Right renal cortex interstitium (tissue), 3 donors: ENCODE results near the gene LAD1. TPM values are rescaled to one million over a fixed set of nuclear protein-coding genes. Genes with fewer than 3 reads are reported as not detected.

Source experiments
- DNase-seq, 3 donors: peaks; one replicate each; pipeline ENCODE4 v3.0.0-alpha.2; 2013; ENCODE audit warnings: low read depth in 3 of 3, low spot score in 2 of 3
- polyA plus RNA-seq, 3 donors: library from polyadenylated mRNA; unstranded; fragments of 120-200 nt; gene quantifications; one replicate each; pipeline ENCODE4 v1.2.1, GENCODE V29; 2013; ENCODE audit not compliant: insufficient read length in 3 of 3

Gene LAD1
- polyA plus RNA-seq, 3 donors, result 30.8 to 36.8 (median 36.1) TPM

DNA sequence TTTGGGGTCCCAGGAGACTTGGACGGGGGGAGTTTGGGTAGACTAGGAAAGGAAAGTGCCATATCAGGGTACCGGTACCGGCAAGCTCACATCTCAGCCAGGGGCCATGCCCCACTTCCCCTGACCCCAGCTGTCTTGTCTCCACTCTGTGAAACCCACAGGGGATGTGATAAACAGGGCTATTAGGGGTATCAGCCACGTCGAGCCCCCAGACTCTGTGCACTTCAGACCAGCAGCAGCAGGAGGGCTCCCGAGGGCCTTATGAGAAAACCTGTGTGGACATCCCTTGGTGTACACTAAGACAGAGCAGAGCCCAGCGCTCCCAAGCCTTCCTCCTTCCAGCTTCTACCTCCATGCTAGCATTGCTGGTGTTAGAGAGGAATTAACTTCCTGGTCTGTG is 68.0 kb downstream of the LAD1 start:
- no peak for DNase-seq

Other genes with a start within 250 kb of the LAD1 start
- 100 to 1,000 TPM; 145 to 169 (median 158) TPM for gene TMEM9, start 244.8 kb downstream of the LAD1 start, polyA plus RNA-seq
- under 1 TPM; 0.13 to 0.42 (median 0.29) TPM for gene IGFN1, start 208.5 kb downstream of the LAD1 start, polyA plus RNA-seq
- under 1 TPM; 0.10 to 0.12 (median 0.11) TPM for gene PKP1, start 115.8 kb downstream of the LAD1 start, polyA plus RNA-seq
- 10 to 100 TPM; 64.7 to 73.7 (median 72.2) TPM for gene TNNT2, start 21.6 kb downstream of the LAD1 start, polyA plus RNA-seq
- gene TNNI1, start 22.4 kb upstream of the LAD1 start, polyA plus RNA-seq, result 10 to 100 TPM; 54.6 to 73.3 (median 66.4) TPM
- 10 to 100 TPM in 1 of 3 donors, 1 to 10 TPM in 2; 8.8 to 10.4 (median 9.1) TPM for gene PHLDA3, start 69.9 kb upstream of the LAD1 start, polyA plus RNA-seq
- gene CSRP1, start 107.8 kb upstream of the LAD1 start, polyA plus RNA-seq, result 100 to 1,000 TPM; 130 to 137 (median 136) TPM
- 10 to 100 TPM; 17.5 to 19.2 (median 18.3) TPM for gene NAV1, start 139.8 kb upstream of the LAD1 start, polyA plus RNA-seq